Stimulated activated CD4-positive, alpha-beta T cell treated with anti-CD3 and anti-CD28 coated beads, Interleukin-4, amount 100 ng/mL, for 24 hours (primary cell): ENCODE results near the gene UGCG.
A peak's percentile ranks its signal among the peaks of the same experiment; 100 is the strongest.
"Not testable (repeated sequence)": the region's sequence is repeated elsewhere in the genome, so short reads cannot be mapped to it uniquely, and the experiment has no call there.

ENCODE experiments used
- DNase-seq: peaks from one replicate; pipeline ENCODE4 v3.0.0-alpha.2; 2020

Gene UGCG

DNA sequence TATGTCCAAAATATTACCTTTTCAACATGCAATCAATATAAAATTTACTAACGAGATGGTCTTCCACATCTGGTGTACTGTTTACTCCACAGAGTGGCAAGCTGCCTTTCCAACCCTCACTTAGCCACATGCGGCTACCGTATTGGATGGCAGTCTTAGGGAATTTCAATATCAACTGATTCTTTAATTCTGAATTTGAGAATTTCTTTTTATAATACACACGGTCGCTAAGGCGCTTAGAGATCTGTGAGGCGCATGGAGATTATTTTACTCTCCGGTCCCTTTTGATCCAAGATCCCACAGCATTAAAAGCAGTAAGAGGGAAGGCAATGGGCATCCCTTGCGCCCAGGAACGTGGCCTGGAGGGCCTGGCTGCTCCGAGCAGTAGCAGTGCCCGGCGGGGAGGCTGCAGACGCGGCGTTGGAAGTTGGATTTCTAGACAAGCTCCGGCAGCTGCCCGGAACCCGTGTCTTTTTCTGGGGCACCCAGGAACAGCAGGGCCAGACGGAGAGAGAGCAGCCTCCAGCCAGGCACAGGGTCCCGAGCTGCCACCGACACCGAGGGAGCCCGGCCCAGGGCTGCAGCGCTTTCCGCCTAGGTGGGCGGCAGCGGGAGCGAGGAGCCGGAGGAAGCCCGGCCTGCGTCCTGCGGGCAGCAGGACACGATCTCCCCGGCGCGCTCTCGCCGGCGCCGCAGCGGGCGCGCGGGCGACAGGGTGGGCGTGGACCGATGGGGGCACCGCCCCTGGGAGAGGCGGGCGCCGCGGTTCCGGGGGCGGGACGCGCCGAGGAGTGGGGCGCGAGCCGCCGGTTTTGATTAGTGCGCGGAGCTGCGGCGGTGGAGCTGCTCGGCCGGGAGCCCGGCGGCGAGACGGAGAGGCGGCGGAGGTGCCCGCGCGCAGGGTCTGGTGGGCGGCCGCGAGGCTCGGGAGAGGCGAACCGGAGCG, at the start of gene UGCG:
UGCG (plus strand) TSS at position 819 of the 946 bp plus-strand sequence. CDS start 402 bp downstream, outside the sequence.
- DNase-seq = peak; percentile 86

- no peak for DNase-seq
Measured at GRCh38 chr9:111851553-111851952, 45.1 kb upstream of the UGCG start.

GRCh38 chr9:111852291-111852690, 44.3 kb upstream of the UGCG start:
- no peak for DNase-seq

GRCh38 chr9:111853450-111853827, 43.2 kb upstream of the UGCG start:
- DNase-seq = no peak

GRCh38 chr9:111854799-111855198, 41.8 kb upstream of the UGCG start:
- DNase-seq = no peak

DNA sequence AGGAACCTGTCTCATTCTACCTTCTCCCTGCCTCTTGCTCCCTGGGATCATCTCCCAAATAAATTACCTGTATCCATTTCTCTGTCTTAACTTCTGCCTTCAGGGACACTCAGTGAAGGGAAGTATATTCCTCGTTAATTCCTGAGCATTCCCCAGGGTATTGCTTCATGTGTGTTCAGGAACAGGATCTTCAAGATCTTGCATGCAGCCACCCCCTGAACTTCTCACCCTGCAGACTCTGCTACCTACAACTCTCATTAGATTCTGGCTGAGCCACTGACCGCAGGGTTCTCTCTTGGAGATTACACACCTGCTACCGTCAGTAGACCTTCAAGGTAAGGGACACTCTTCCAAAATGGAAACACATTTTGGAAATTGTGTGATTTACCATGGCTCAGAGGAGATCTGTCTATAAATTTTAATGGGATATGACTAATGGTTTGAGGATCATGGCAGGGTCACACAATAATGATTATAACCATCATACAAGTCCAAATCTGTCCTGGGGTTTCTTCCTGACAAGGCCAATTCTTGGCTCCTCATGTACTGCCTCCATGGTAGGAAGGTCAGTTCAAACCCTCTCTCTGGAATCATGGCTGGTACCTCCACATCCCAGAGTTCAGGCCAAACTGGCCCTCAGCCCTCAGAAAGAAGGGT, 38.9 kb upstream of the UGCG start:
- no peak for DNase-seq

- no peak for DNase-seq
Measured at GRCh38 chr9:111860443-111860842, 36.2 kb upstream of the UGCG start.

DNA sequence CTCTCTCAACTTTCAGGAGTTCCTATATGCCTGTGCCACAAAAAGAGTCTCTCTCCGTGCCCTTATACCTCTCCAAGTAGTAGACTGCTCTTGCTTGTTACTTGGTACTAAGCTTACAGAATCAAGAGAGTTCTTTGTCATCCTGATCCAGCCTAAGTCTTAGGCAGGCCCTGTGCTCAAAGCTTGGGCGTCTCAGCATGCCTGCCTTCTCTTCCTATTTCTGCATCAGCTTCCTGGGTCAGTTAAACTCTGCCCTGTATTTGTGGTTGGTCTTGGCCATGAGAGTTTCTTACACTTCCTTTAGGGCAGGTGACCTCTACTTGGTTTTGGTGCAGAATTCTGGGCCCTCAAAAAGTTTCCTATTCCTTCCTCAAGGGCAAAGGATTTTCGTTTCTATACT, 33.0 kb upstream of the UGCG start:
- DNase-seq = no peak

DNA sequence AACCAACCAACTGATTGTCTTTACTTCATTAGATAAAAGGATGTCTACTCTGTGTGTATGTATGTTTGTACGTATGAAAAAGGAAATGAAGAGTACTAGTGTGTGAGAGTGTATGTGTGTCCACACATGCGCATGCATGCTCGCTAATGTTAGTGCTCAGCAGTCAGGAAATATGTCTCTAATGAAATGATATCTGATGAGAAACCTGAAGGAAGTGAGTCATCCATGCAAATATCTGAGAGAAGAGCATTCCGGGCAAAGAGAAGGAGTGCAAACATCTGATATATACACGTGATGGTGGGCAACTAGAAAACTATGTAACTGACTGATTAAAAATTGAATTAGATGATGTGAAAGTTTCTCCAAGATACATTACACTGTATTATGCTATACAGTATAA, 29.6 kb upstream of the UGCG start:
- peak; percentile 5 for DNase-seq

DNA sequence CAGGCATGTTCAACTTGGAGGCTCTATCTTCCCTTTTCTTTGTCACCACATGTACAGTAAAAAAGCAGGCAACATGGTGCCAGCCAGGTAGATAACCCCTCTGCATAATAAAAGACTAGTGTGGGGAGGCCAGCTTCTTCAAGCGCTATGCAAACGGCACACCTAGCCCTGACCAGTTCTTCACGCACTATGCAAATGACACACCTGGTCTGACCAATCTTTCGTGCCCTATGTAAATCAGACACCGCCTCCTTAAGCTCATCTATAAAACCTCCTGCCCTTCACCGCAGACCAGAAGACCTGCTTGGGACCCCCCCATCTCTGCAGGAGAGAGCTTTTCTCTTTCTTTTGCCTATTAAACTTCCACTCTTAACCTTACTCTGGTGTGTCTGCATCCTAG, 28.1 kb upstream of the UGCG start:
- no peak for DNase-seq

- DNase-seq = peak; percentile 22
Measured at GRCh38 chr9:111870774-111871498, 25.7 kb upstream of the UGCG start.

- no peak for DNase-seq
Measured at GRCh38 chr9:111871499-111871855, 25.1 kb upstream of the UGCG start.

GRCh38 chr9:111872886-111873285, 23.7 kb upstream of the UGCG start:
- DNase-seq = no peak

- no peak for DNase-seq
Measured at GRCh38 chr9:111873901-111874300, 22.7 kb upstream of the UGCG start.

- DNase-seq = no peak
Measured at GRCh38 chr9:111874500-111874899, 22.1 kb upstream of the UGCG start.

DNA sequence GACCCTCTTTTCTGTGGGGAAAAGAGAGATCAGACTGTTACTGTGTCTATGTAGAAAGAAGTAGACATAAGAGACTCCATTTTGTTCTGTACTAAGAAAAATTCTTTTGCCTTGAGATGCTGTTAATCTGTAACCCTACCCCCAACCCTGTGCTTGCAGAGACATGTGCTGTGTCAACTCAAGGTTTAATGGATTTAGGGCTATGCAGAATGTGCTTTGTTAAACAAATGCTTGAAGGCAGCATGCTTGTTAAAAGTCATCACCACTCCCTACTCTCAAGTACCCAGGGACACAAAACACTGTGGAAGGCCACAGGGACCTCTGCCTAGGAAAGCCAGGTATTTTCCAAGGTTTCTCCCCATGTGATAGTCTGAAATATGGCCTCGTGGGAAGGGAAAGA, 21.3 kb upstream of the UGCG start:
- not testable (repeated sequence) for DNase-seq

DNA sequence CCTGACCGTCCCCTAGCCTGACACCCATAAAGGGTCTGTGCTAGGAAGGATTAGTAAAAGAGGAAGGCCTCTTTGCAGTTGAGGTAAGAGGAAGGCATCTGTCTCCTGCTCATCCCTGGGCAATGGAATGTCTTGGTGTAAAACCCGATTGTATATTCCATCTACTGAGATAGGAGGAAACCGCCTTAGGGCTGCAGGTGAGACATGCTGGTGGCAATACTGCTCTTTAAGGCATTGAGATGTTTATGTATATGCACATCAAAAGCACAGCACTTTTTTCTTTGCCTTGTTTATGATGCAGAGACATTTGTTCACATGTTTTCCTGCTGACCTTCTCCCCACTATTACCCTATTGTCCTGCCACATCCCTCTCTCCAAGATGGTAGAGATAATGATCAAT, 20.9 kb upstream of the UGCG start:
- DNase-seq = not testable (repeated sequence)

DNA sequence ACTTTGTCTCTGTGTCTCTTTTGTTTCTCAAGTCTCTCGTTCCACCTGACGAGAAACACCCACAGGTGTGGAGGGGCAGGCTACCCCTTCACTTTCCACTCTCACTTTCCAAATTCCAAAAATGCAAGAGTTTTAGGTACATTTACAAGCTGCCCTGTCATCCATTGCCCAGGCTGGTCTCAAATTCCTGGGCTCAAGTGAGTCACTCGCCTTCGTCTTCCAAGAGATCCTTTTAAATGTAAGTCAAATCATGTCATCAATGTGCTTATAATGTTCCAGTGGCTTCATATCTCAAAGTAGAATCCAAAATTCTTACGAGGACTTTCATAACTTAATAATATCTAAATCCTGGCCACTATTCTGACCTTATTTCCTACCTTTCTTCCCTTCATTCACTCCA, 20.4 kb upstream of the UGCG start:
- no peak for DNase-seq

- DNase-seq = no peak
Measured at GRCh38 chr9:111877420-111877819, 19.2 kb upstream of the UGCG start.

GRCh38 chr9:111878946-111879345, 17.7 kb upstream of the UGCG start:
- no peak for DNase-seq

DNA sequence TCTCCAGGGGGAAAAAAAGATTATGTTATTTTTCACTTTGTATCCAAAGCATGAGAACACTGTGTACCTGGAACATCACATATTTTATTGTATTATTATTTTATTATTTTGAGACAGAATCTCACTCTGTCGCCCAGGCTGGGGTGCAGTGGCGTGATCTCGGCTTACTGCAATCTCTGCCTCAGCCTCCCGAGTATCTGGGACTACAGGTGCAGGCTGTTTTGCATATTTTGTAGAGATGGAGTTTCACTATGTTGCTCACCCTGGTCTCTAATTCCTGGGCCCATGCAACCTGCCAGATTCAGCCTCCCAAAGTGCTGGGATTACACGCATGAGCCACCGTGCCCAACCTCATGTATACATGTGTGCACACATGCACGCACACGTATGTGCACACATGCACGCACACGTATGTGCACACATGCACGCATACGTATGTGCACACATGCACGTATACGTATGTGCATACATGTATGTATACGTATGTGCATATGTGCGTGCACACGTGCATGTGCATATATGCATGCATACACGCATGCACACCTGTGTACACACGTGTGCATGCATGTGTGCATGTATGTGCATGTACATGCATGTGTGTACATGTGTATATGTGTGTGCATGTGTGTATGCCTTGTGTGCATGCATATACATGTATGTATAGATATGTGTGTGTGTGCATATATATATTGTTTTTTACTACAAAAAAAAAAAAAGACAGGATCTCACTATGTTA, 9.5 kb upstream of the UGCG start:
- no peak for DNase-seq

DNA sequence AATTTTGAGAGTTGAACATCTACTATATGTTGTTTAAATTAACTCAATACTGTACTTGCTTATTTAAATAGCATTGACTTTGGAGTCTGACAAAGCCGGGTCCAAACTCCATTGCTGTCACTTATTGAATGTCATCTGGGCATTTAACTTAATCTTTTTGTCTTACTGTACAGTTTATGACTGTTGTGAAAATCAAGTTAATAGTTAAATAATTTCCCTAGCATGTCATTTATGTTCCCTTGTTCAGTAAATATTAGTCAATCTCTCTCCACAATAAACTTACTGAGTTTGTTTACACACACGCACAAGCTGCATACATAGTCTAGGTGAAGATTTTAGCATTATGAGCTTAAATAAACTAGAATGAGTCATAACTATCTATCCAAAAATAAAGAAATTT, 6.3 kb upstream of the UGCG start:
- no peak for DNase-seq

- not testable (repeated sequence) for DNase-seq
Measured at GRCh38 chr9:111890867-111891266, 5.7 kb upstream of the UGCG start.
